GM10847 (cell line): ENCODE results near the gene ZNF831.

Source experiments
- POLR2A ChIP-seq: IDR thresholded peaks from 2 replicates; pipeline ENCODE4 v1.6.1; 2011; ENCODE audit not compliant: insufficient read length; ENCODE audit errors: extremely low read depth

The ZNF831 gene

DNA sequence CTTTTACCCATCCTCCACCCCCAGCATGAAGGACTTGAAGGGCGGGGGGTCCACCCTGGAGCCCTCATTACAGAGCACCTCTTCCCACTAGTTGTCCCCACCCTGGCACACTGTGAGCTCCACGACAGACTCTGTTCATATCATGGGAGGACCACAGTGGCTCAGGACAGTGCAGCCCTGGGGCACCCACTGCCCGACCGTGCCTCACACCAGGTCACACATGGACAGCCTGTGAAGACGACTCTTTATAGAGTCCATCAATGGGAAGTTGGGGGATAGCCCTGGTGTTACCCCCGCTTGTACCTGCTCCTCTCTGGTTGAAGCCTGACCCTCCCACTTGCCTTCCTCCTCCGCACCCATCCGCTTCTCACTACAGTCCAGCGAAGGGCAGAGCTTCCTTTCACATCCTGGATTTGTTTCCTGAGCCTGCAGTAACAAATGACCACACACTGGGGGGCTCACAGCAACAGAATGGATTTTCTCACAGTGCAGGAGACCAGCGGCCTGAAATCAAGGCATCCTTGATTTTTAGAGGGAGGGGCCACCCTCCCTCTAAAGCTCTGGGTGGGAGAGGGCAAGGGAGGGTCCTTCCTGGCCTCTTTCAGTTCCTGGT is 15.5 kb downstream of the ZNF831 start:
- TF ChIP-seq POLR2A: no peak

DNA sequence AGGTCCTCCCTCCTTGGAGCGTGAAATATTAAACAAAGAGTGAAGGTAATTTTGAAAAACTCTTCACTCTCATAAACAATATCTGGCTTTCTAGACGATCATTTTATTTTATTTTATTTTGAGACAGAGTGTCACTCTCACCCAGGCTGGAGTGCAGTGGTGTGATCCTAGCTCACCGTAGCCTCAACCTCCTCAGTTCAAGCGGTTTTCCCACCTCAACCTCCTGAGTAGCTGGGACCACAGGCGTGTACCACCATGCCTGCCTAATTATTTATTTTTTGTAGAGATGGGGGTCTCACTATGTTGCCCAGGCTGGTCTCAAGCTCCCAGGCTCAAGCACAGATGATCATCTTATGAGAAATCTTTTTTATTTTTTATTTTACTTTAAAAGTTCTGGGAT is 16.4 kb downstream of the ZNF831 start:
- TF ChIP-seq POLR2A: no peak

DNA sequence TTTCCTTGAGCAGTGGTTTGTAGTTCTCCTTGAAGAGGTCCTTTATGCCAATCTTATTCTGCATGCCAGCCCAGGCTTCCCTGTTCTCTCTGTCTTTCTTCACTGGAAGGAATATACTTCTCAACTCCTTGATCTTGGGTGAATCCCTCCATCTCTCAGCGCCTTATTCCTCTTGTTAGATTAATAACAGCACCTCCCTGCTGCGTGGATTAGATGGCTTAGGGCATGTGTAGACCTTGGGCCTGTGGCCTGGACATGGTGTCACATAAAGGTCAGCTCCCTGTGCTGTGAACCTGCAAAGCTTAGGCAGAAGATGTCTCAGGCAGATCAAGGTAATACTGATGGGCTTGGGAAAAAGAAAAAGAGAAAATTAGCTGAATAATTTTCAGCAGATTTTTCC is 18.3 kb downstream of the ZNF831 start:
- no peak for TF ChIP-seq POLR2A

DNA sequence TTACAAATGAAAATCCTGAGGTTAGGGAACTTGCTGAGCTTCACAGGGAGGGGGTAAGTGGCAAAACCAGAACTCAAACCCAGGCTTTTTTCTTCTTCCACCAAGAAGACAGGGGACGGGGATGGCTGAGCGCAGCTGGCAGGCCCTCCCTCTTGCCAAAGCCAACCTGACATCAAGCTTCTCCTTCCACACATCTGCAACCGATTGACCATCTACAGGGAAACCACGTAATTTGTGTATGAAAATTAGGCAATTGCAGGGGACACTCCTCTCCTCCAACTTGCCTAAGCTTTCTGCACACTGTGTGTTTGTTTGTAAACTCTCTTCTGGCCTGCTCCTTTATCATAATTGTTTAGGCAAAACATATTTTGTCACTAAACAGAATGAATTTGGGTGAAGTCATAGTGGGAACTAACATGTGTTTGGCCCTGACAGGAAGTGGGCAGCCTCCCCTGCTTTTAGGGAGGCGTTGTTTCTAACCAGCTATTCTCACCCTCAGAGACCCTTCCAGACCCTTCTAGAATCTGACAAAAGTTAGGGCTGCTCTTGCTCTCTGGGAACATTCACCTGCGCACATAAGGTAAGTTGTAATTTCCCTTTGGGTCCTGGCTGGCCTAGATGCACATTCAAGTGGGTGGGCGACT is 18.9 kb downstream of the ZNF831 start:
- TF ChIP-seq POLR2A: no peak

DNA sequence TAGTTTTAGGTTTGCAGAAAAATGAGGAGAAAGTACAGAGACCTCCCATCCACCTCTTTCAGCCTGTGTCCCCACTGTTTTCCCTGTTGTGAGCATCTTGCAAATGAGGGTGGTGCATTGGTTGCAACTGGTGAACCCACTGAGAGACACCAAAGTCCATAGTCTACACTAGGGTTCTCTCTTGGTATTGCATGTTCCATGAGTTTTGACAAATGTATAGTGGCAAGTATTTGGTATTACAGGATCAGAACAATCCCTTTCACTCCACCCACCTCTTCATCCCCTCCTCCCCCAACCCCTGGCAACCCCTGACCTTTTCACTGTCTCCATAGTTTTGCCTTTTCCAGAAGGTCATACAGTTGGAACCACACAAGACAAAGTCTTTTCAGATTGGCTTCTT is 20.1 kb downstream of the ZNF831 start:
- TF ChIP-seq POLR2A: no peak

DNA sequence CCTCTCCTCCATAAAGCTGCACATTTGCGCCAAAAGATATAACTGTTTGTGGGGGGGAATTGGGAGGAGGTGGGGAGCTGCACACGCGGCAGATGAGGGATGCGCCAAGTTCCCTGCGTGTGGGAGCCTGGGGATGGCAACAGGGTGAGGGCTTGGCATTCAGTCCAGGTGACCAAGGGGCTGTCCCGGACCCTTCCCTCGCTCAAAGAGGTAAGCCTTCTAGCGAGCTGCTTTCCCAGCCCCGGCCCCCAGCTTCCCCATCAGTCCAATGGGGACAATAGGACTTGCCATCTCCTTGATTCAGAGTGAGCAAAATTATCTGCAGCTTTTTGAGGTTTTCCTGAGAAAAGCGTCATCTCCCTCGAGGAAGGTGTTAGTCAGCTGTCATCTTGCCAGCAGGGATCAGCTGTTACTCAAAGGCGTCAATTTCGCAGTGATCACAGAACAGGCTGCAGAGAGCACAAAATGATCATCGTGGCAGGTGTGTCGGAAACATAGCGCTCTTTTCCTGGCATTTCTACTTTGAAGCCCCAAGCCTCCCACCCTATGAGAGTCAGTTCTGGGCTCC is 21.3 kb downstream of the ZNF831 start:
- no peak for TF ChIP-seq POLR2A

DNA sequence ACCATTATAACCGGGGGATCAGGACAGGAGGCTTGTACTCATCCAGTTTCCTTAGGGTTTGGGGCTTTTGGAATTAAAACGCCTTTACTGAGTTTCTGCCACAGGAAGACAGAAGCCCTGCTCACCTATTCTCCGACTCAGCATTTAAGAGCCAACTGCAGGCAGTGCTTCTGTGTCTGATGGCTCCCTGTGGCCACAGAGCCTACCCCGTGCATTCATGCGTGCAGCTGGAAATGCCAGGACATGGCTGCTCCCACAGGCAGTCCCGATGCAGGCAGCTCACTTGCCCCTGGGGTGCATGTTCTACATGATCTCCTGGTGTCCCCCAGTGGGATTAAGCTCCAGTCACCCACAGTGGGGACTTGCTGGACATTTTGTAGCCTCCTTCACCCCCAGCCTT is 22.2 kb downstream of the ZNF831 start:
- TF ChIP-seq POLR2A: no peak

DNA sequence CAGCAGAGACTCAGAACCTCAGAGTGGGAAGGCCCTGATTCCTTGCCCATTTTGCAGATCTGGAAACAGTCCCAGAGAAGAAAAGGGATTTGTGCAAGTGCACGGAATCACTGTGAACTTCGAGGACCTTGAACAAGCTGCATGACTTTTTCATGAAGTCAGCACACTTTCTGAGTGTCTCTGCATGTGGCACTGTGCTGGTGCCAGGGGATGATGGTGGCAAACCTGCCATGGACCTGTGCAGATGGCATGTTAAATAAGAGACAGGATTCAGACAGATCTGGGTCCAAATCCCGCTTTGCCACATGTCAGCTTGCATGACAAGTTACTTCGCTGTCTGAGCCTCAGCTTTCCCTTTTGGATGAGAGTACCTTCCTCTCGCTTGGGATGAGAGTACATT is 26.8 kb downstream of the ZNF831 start:
- no peak for TF ChIP-seq POLR2A

DNA sequence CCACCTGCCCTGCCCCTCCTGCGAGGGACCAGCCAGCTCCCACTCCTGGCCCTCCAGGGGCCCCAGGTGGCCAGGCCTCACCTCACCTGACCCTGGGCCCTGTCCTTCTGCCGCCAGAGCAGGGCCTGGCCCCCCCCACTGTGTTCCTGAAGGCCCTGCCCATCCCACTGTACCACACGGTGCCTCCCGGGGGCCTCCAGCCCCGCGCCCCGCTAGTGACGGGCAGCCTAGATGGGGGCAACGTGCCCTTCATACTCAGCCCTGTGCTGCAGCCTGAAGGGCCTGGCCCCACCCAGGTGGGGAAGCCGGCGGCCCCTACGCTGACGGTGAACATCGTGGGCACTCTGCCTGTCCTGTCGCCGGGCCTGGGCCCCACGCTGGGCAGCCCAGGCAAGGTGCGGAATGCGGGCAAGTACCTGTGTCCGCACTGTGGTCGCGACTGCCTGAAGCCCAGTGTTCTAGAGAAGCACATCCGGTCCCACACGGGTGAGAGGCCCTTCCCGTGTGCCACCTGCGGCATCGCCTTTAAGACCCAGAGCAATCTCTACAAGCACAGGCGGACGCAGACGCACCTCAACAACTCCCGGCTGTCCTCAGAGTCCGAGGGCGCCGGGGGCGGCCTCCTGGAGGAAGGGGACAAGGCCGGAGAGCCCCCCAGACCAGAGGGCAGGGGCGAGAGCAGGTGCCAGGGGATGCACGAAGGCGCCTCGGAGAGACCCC is 27.6 kb downstream of the ZNF831 start:
- TF ChIP-seq POLR2A: no peak

DNA sequence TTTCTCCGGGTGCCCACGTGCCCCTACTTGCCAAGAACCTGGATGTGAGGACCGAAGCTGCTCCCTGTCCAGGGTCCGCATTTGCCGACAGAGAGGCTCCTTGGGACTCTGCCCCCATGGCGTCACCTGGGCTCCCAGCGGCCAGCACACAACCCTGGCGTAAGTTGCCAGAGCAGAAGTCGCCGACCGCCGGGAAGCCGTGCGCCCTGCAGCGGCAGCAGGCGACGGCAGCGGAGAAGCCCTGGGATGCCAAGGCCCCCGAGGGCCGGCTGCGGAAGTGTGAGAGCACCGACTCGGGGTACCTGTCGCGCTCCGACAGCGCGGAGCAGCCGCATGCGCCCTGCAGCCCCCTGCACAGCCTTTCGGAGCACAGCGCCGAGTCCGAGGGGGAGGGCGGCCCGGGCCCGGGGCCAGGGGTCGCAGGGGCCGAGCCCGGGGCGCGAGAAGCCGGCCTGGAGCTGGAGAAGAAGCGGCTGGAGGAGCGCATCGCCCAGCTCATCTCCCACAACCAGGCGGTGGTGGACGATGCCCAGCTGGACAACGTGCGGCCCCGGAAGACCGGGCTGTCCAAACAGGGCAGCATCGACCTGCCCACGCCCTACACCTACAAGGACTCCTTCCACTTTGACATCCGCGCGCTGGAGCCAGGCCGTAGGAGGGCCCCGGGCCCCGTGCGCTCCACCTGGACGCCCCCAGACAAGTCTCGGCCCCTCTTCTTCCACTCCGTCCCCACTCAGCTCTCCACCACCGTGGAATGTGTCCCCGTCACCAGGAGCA is 28.3 kb downstream of the ZNF831 start:
- no peak for TF ChIP-seq POLR2A

DNA sequence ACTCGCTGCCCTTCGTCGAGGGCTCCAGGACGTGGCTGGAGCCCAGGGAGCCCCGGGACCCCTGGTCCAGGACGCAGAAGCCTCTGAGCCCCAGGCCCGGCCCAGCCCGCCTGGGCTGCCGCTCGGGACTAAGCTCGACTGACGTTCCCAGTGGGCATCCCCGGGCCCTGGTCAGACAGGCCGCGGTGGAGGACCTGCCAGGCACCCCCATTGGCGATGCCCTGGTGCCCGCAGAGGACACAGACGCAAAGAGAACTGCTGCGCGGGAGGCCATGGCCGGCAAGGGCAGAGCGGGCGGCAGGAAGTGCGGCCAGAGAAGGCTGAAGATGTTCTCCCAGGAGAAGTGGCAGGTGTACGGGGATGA is 28.9 kb downstream of the ZNF831 start:
- no peak for TF ChIP-seq POLR2A

DNA sequence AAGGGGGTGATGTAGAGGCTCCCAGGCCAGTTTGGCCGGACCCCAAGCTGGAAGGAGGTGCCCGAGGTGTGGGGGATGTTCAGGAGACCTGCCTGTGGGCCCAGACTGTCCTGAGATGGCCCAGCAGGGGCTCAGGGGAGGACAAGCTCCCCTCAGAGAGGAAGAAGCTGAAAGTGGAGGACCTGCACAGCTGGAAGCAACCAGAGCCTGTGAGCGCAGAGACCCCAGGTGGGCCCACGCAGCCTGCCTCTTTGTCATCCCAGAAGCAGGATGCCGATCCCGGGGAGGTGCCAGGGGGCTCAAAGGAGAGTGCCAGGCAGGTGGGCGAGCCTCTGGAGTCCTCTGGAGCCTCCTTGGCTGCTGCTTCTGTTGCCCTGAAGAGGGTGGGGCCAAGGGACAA is 29.7 kb downstream of the ZNF831 start:
- TF ChIP-seq POLR2A: no peak

DNA sequence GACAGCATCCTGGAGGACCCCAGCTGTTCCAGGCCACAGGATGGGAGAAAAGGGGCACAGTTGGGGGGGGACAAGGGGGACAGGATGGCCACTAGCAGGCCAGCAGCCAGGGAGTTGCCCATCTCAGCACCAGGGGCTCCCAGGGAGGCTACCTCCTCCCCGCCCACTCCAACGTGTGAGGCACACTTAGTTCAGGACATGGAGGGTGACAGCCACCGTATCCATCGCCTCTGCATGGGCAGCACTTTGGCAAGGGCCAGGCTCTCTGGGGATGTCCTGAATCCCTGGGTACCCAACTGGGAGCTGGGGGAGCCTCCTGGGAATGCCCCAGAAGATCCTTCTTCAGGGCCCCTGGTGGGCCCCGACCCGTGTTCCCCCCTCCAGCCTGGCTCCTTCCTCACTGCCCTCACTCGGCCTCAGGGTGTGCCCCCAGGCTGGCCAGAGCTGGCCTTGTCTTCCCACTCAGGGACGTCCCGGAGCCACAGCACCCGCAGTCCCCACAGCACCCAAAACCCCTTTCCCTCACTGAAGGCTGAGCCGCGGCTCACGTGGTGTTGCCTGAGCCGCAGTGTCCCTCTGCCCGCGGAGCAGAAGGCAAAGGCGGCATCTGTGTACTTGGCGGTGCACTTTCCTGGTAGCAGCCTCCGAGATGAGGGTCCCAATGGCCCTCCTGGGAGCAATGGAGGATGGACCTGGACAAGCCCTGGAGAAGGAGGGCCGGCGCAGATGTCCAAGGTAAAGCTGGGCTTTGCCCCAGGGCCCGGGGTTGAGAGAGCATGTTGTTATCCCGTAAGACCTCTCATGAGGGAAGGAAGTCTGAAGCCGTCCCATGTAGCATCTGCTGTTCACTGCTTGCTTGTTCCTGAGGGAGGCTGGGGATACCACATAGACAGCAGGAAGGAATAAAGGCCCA is 30.7 kb downstream of the ZNF831 start:
- no peak for TF ChIP-seq POLR2A

DNA sequence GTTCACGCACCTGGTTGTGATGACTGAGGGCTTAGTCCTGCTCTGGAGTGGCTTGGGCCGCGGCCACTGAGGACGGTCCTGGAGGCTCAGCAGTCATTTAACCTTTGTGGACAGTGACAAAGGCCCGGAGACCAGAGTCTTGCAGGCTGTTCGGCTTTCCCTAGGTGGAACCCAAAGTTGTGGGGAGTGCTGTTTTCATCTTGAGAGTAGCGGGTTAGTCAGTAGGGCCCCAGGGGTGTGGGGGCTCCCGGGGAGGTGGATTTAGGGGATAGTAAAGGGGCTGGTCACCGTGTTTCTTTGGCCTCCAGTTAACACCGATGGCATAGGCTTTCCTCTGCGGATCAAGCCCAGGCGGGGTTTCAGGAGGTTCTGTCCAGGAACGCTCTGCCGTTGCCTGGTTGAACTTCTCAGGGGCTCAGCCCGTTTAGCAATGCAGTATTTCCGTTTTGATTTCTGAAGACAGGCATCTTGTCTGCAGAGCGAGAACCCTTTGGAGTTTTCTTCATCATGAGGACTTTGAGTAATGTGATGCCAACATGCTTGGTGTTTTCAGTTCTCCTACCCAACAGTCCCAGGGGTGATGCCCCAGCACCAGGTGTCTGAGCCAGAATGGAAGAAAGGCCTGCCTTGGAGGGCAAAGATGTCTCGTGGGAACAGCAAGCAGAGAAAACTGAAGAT is 31.8 kb downstream of the ZNF831 start:
- no peak for TF ChIP-seq POLR2A
